ENCODE results near the gene ARHGAP6.

The ARHGAP6 gene

GRCh38 chrX:11541510-11541909, 124.2 kb downstream of the ARHGAP6 start:
- H2AFZ ChIP-seq (ENCODE audit: low read depth), result no peak overlapping the region

GRCh38 chrX:11540532-11541377, 125.0 kb downstream of the ARHGAP6 start:
- no peaks in the 10 kb centered on the region for H3K79me2 ChIP-seq (ENCODE audit: insufficient read depth, low read depth)
- no peak overlapping the region for H3K9ac ChIP-seq
- H3K4me3 ChIP-seq (IDR thresholded peaks at IDR 0.05; ENCODE audit: insufficient read depth, low read depth, low read length), result no peak overlapping the region
- H3K27me3 ChIP-seq (ENCODE audit: insufficient read depth, low read depth), result no peaks in the 10 kb centered on the region
- no peak overlapping the region for H3K4me2 ChIP-seq
- no peak overlapping the region for H3K27ac ChIP-seq
- no peak overlapping the region for H2AFZ ChIP-seq (ENCODE audit: low read depth)
- H3K4me1 ChIP-seq (ENCODE audit: low read depth, poor library complexity, severe bottlenecking), result no peaks in the 10 kb centered on the region
- TF ChIP-seq CTCF (conservative IDR thresholded peaks at IDR 0.05; ENCODE audit: low read depth, low read length), result no peak
- H3K36me3 ChIP-seq (ENCODE audit: insufficient read depth), result no peaks in the 10 kb centered on the region
- H4K20me1 ChIP-seq (ENCODE audit: insufficient read depth), result no peaks in the 10 kb centered on the region

More at GRCh38 chrX:11541510-11541909, 124.2 kb downstream of the ARHGAP6 start:
- H3K36me3 ChIP-seq (ENCODE audit: insufficient read depth), result no peaks in the 10 kb centered on the region
- H3K27ac ChIP-seq, result no peak overlapping the region
- TF ChIP-seq CTCF (conservative IDR thresholded peaks at IDR 0.05; ENCODE audit: low read depth, low read length), result no peak
- H3K4me3 ChIP-seq (IDR thresholded peaks at IDR 0.05; ENCODE audit: insufficient read depth, low read depth, low read length), result no peak overlapping the region
- no peaks in the 10 kb centered on the region for H3K79me2 ChIP-seq (ENCODE audit: insufficient read depth, low read depth)
- H4K20me1 ChIP-seq (ENCODE audit: insufficient read depth), result no peaks in the 10 kb centered on the region
- no peak overlapping the region for H3K4me2 ChIP-seq
- no peaks in the 10 kb centered on the region for H3K27me3 ChIP-seq (ENCODE audit: insufficient read depth, low read depth)
- no peak overlapping the region for H3K9ac ChIP-seq
- H3K4me1 ChIP-seq (ENCODE audit: low read depth, poor library complexity, severe bottlenecking), result no peaks in the 10 kb centered on the region

- Histone ChIP-seq H3K79me2 (ENCODE audit: insufficient read depth, low read depth) (no peaks in the 10 kb centered on the region), H2AFZ (ENCODE audit: low read depth) (no peak overlapping the region), H3K4me3 (IDR thresholded peaks at IDR 0.05; ENCODE audit: insufficient read depth, low read depth, low read length) (no peak overlapping the region), H3K36me3 (ENCODE audit: insufficient read depth) (no peaks in the 10 kb centered on the region), H3K4me1 (ENCODE audit: low read depth, poor library complexity, severe bottlenecking) (peaks cover 8% of the 10 kb centered on the region), H3K27ac (no peak overlapping the region), H3K9ac (no peak overlapping the region), H4K20me1 (ENCODE audit: insufficient read depth) (no peaks in the 10 kb centered on the region), H3K27me3 (ENCODE audit: insufficient read depth, low read depth) (no peaks in the 10 kb centered on the region), H3K4me2 (no peak overlapping the region)
- TF ChIP-seq CTCF (conservative IDR thresholded peaks at IDR 0.05; ENCODE audit: low read depth, low read length), result no peak
Observed at GRCh38 chrX:11537141-11537540, 128.6 kb downstream of the ARHGAP6 start.

- no peaks in the 10 kb centered on the region for H4K20me1 ChIP-seq (ENCODE audit: insufficient read depth)
- H3K4me2 ChIP-seq, result no peak overlapping the region
- no peak for TF ChIP-seq CTCF (conservative IDR thresholded peaks at IDR 0.05; ENCODE audit: low read depth, low read length)
- no peaks in the 10 kb centered on the region for H3K79me2 ChIP-seq (ENCODE audit: insufficient read depth, low read depth)
- H3K27me3 ChIP-seq (ENCODE audit: insufficient read depth, low read depth), result no peaks in the 10 kb centered on the region
- H3K36me3 ChIP-seq (ENCODE audit: insufficient read depth), result no peaks in the 10 kb centered on the region
- H2AFZ ChIP-seq (ENCODE audit: low read depth), result no peak overlapping the region
- H3K4me1 ChIP-seq (ENCODE audit: low read depth, poor library complexity, severe bottlenecking), result peaks cover 9% of the 10 kb centered on the region
- no peak overlapping the region for H3K9ac ChIP-seq
- H3K4me3 ChIP-seq (IDR thresholded peaks at IDR 0.05; ENCODE audit: insufficient read depth, low read depth, low read length), result no peak overlapping the region
- no peak overlapping the region for H3K27ac ChIP-seq
Observed at GRCh38 chrX:11535156-11535919, 130.4 kb downstream of the ARHGAP6 start.
